Esophagus muscularis mucosa (tissue), 3 donors: Measurements from ENCODE around the gene KRTAP10-4.

ENCODE experiments used
- POLR2A ChIP-seq: fragments of 450-650 bp; IDR thresholded peaks from one replicate; pipeline ENCODE4 v1.6.1; 2017; ENCODE audit warnings: antibody characterized with exemption, moderate library complexity, mild to moderate bottlenecking, low read depth
- POLR2AphosphoS5 ChIP-seq, 2 donors: sonication (generic); formaldehyde crosslinking; IDR thresholded peaks; one replicate each; pipeline ENCODE4 v1.6.1; 2017; ENCODE audit warnings: antibody characterized with exemption in 2 of 2
- TF ChIP-seq, protein P1 (sequence below), 3 experiments: fragments of 200-600 bp in 2 of 3; fragments of 450-650 bp in 1 of 3; sonication (generic) in 2 of 3; IDR thresholded peaks; one replicate each; pipeline ENCODE4 v1.5.1; 2017 to 2019; ENCODE audit warnings: antibody characterized with exemption in 3 of 3, mild to moderate bottlenecking in 2 of 3, moderate library complexity in 1 of 3

DNA sequence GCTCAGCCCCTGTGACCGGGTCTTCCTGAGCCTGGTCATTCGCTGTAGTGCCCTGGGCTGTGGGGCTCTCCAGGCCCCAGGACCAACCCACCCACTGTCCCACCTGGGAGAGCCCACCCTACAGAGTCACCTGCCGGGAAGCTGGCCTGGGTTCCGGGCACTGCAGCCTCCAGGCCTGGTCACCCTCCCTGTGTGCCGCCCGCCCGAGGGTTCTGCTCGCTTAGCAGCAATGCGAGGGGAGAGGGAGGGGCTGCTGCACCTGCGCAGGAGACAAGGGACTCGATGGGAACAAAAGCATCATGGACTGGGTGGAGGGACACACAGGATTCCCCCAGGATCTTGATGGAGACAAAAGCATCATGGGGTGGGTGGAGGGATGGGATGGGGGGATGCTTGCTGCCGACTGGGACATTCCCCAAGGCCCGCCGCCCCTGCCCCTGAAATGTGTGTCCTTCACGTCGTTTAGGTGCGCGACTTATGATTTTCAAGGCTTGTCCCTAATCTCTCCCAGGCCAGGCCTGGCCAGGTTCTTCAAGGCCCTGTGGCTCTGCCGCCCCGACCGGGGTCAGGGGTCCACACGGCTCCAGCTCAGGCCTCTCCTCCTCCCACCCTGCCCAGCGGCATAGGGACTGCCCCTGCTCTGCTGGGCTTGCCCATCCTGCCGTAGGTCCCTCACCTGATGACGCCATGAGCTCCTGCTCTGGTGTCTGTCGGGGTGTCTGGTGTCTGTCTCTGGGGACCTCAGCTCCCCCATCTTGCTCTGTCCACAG lies 40.0 kb downstream of the KRTAP10-4 start:
- TF ChIP-seq, protein P1, sequence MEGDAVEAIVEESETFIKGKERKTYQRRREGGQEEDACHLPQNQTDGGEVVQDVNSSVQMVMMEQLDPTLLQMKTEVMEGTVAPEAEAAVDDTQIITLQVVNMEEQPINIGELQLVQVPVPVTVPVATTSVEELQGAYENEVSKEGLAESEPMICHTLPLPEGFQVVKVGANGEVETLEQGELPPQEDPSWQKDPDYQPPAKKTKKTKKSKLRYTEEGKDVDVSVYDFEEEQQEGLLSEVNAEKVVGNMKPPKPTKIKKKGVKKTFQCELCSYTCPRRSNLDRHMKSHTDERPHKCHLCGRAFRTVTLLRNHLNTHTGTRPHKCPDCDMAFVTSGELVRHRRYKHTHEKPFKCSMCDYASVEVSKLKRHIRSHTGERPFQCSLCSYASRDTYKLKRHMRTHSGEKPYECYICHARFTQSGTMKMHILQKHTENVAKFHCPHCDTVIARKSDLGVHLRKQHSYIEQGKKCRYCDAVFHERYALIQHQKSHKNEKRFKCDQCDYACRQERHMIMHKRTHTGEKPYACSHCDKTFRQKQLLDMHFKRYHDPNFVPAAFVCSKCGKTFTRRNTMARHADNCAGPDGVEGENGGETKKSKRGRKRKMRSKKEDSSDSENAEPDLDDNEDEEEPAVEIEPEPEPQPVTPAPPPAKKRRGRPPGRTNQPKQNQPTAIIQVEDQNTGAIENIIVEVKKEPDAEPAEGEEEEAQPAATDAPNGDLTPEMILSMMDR (IDR thresholded peaks at IDR 0.05), result no peak
- TF ChIP-seq POLR2A (no peak), POLR2AphosphoS5 (IDR thresholded peaks at IDR 0.05) (no peak)
